Fibroblast of lung (primary cell): ENCODE data around the gene FBL. TPM values are rescaled to one million over a fixed set of nuclear protein-coding genes. Genes with fewer than 3 reads are reported as not detected.

Source experiments
- DNase-seq, 2 donors: peaks; one replicate each; pipeline versions ENCODE4 v3.0.0 to v3.0.0-alpha.2; 2010; ENCODE audit warnings: low read depth in 2 of 2
- H2AFZ ChIP-seq: 2 replicates; pipeline ENCODE4 v1.5.1; 2012; ENCODE audit warnings: low read length, control low read depth, inconsistent platforms
- H3K27ac ChIP-seq: 2 replicates; pipeline ENCODE4 v1.5.1; 2011; ENCODE audit warnings: low read length, control low read depth; ENCODE audit not compliant: insufficient read depth
- H3K27me3 ChIP-seq: 2 replicates; pipeline ENCODE4 v1.5.1; 2011; ENCODE audit warnings: mild to moderate bottlenecking, low read length; ENCODE audit not compliant: control insufficient read depth, insufficient read depth
- H3K36me3 ChIP-seq: 2 replicates; pipeline ENCODE4 v1.5.1; 2011; ENCODE audit warnings: low read length; ENCODE audit not compliant: control insufficient read depth, insufficient read depth
- H3K4me1 ChIP-seq: 2 replicates; pipeline ENCODE4 v1.5.1; 2011; ENCODE audit warnings: low read length; ENCODE audit not compliant: control insufficient read depth, insufficient read depth; ENCODE audit errors: extremely low read depth
- H3K4me2 ChIP-seq: 2 replicates; pipeline ENCODE4 v1.5.1; 2011; ENCODE audit warnings: low read length, control low read depth; ENCODE audit not compliant: insufficient read depth; ENCODE audit errors: extremely low read depth
- H3K4me3 ChIP-seq, 4 experiments: fragments of 200-600 bp in 1 of 4; sonication (generic) in 1 of 4; replicated peaks in 1 of 4; 2 replicates each; pipeline ENCODE4 v1.5.1; 2011 to 2016; ENCODE audit warnings: low read length in 4 of 4, low read depth in 3 of 4, mild to moderate bottlenecking in 3 of 4, control low read depth in 2 of 4, inconsistent platforms in 1 of 4, mixed read lengths in 1 of 4; ENCODE audit not compliant: insufficient read depth in 1 of 4; ENCODE audit errors: control extremely low read depth in 1 of 4
- H3K79me2 ChIP-seq: 2 replicates; pipeline ENCODE4 v1.5.1; 2012; ENCODE audit warnings: mild to moderate bottlenecking, low read length, inconsistent platforms; ENCODE audit not compliant: control insufficient read depth, insufficient read depth
- H3K9ac ChIP-seq: 2 replicates; pipeline ENCODE4 v1.5.1; 2011; ENCODE audit warnings: mild to moderate bottlenecking, low read length, control low read depth; ENCODE audit not compliant: insufficient read depth
- H3K9me3 ChIP-seq: 2 replicates; pipeline ENCODE4 v1.5.1; 2012; ENCODE audit warnings: low read depth, low read length; ENCODE audit not compliant: control insufficient read depth, insufficient read depth
- H4K20me1 ChIP-seq: 2 replicates; pipeline ENCODE4 v1.5.1; 2011; ENCODE audit warnings: low read length; ENCODE audit not compliant: control insufficient read depth, insufficient read depth; ENCODE audit errors: extremely low read depth
- EZH2 ChIP-seq: IDR thresholded peaks from 2 replicates; pipeline ENCODE4 v1.5.1; 2012; ENCODE audit warnings: low read length, control low read depth, mild to moderate bottlenecking; ENCODE audit errors: missing control alignments
- polyA plus RNA-seq, 2 donors: library from polyadenylated mRNA; depleted of rRNA in 1 of 2; stranded (reverse) in 1 of 2; unstranded in 1 of 2; fragments of >200 nt; gene quantifications; 2 replicates each; pipeline ENCODE4 v1.2.1, GENCODE V29; 2011 to 2012; ENCODE audit warnings: missing spikeins in 1 of 2
- total RNA-seq: library from RNA; depleted of rRNA; stranded (reverse); fragments of >200 nt; gene quantifications from 2 replicates; pipeline ENCODE4 v1.2.1, GENCODE V29; 2014
- TF ChIP-seq, protein P1 (sequence below), 2 donors: IDR thresholded peaks in 1 of 2; conservative IDR thresholded peaks in 1 of 2; 1 replicate in 1 of 2; 2 replicates in 1 of 2; pipeline ENCODE4 v1.5.1; 2011 to 2012; ENCODE audit warnings: low read length in 2 of 2, control low read depth in 1 of 2, inconsistent platforms in 1 of 2, low read depth in 1 of 2, mild to moderate bottlenecking in 1 of 2

FBL gene
- total and polyA plus RNA-seq, 2 donors (not counting 1 experiment from before 2014, with no cell fraction given), result 127 to 177 TPM

DNA sequence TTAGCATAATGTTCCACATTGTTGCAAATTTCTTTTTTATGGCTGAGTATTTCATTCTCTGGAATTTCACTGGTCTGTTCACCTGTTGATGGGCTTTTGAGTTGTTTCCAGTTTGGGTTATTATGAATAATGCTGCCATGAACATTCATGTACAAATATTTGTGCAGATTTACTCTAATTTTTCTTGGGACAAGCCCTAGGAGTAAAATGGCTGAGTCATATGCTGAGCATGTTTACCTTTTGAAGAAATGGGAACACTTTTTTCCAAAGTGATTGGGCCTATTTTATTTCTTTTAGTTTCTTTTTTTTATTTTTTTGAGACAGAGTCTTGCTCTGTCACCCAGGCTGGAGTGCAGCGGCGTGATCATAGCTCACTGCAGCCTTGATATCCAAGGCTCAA lies 4.7 kb upstream of the FBL start:
- TF ChIP-seq EZH2, result no peak
- TF ChIP-seq, protein P1, sequence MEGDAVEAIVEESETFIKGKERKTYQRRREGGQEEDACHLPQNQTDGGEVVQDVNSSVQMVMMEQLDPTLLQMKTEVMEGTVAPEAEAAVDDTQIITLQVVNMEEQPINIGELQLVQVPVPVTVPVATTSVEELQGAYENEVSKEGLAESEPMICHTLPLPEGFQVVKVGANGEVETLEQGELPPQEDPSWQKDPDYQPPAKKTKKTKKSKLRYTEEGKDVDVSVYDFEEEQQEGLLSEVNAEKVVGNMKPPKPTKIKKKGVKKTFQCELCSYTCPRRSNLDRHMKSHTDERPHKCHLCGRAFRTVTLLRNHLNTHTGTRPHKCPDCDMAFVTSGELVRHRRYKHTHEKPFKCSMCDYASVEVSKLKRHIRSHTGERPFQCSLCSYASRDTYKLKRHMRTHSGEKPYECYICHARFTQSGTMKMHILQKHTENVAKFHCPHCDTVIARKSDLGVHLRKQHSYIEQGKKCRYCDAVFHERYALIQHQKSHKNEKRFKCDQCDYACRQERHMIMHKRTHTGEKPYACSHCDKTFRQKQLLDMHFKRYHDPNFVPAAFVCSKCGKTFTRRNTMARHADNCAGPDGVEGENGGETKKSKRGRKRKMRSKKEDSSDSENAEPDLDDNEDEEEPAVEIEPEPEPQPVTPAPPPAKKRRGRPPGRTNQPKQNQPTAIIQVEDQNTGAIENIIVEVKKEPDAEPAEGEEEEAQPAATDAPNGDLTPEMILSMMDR (conservative IDR thresholded peaks at IDR 0.05 in 1 of 2, IDR thresholded peaks at IDR 0.05 in 1 of 2; ENCODE audit: low read depth in 1 of 2, low read length in 2 of 2), result no peak
- Histone ChIP-seq H3K27me3 (no peaks in the 10 kb centered on the region), H3K9me3 (no peaks in the 10 kb centered on the region), H3K36me3 (no peaks in the 10 kb centered on the region), H2AFZ (no peak overlapping the region), H3K27ac (no peak overlapping the region), H3K9ac (no peak overlapping the region), H3K79me2 (peaks cover under 1% of the 10 kb centered on the region), H3K4me2 (no peak overlapping the region), H3K4me3 (no peak overlapping the region), H3K4me1 (peaks cover 8% of the 10 kb centered on the region), H4K20me1 (no peaks in the 10 kb centered on the region)
- no peak for DNase-seq

- no peaks in the 10 kb centered on the region for H4K20me1 ChIP-seq
- TF ChIP-seq, protein P1 (conservative IDR thresholded peaks at IDR 0.05 in 1 of 2, IDR thresholded peaks at IDR 0.05 in 1 of 2; ENCODE audit: low read depth in 1 of 2, low read length in 2 of 2), result no peak
- TF ChIP-seq EZH2, result no peak
- no peaks in the 10 kb centered on the region for H3K36me3 ChIP-seq
- H3K9ac ChIP-seq, result no peak overlapping the region
- no peak overlapping the region for H3K4me2 ChIP-seq
- H3K4me1 ChIP-seq, result peaks cover 8% of the 10 kb centered on the region
- H3K9me3 ChIP-seq, result no peaks in the 10 kb centered on the region
- no peak overlapping the region for H3K4me3 ChIP-seq
- no peaks in the 10 kb centered on the region for H3K27me3 ChIP-seq
- no peak for DNase-seq
- H3K79me2 ChIP-seq, result peaks cover 25% of the 10 kb centered on the region
- no peak overlapping the region for H2AFZ ChIP-seq
- no peak overlapping the region for H3K27ac ChIP-seq
Observed at GRCh38 chr19:39848392-39848791, 2.2 kb upstream of the FBL start.

- no peak for DNase-seq
- TF ChIP-seq, protein P1 (conservative IDR thresholded peaks at IDR 0.05 in 1 of 2, IDR thresholded peaks at IDR 0.05 in 1 of 2; ENCODE audit: low read depth in 1 of 2, low read length in 2 of 2), result no peak
- TF ChIP-seq EZH2, result no peak
- Histone ChIP-seq H3K4me1 (peaks cover 9% of the 10 kb centered on the region), H3K9me3 (no peaks in the 10 kb centered on the region), H3K27ac (no peak overlapping the region), H3K9ac (no peak overlapping the region), H2AFZ (no peak overlapping the region), H3K4me3 (no peak overlapping the region), H3K79me2 (peaks cover 34% of the 10 kb centered on the region), H3K36me3 (no peaks in the 10 kb centered on the region), H3K27me3 (no peaks in the 10 kb centered on the region), H3K4me2 (no peak overlapping the region), H4K20me1 (no peaks in the 10 kb centered on the region)
Observed at GRCh38 chr19:39847525-39847924, 1.3 kb upstream of the FBL start.
